SH-SY5Y (cell line): Measurements from ENCODE around the gene IRAK2.

ENCODE experiments used
- GATA2 ChIP-seq: IDR thresholded peaks from 2 replicates; pipeline ENCODE4 v1.6.1; 2011; ENCODE audit warnings: mild to moderate bottlenecking, low read depth, low read length
- GATA3 ChIP-seq: IDR thresholded peaks from 2 replicates; pipeline ENCODE4 v1.6.1; 2011; ENCODE audit warnings: low read depth, mild to moderate bottlenecking, low read length, moderate library complexity

GRCh38 chr3:10274601-10275000, 109.9 kb downstream of the IRAK2 start:
- TF ChIP-seq GATA3 (no peak), GATA2 (no peak)
